ENCODE data around the gene APBA3.

Gene APBA3, protein sequence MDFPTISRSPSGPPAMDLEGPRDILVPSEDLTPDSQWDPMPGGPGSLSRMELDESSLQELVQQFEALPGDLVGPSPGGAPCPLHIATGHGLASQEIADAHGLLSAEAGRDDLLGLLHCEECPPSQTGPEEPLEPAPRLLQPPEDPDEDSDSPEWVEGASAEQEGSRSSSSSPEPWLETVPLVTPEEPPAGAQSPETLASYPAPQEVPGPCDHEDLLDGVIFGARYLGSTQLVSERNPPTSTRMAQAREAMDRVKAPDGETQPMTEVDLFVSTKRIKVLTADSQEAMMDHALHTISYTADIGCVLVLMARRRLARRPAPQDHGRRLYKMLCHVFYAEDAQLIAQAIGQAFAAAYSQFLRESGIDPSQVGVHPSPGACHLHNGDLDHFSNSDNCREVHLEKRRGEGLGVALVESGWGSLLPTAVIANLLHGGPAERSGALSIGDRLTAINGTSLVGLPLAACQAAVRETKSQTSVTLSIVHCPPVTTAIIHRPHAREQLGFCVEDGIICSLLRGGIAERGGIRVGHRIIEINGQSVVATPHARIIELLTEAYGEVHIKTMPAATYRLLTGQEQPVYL

DNA sequence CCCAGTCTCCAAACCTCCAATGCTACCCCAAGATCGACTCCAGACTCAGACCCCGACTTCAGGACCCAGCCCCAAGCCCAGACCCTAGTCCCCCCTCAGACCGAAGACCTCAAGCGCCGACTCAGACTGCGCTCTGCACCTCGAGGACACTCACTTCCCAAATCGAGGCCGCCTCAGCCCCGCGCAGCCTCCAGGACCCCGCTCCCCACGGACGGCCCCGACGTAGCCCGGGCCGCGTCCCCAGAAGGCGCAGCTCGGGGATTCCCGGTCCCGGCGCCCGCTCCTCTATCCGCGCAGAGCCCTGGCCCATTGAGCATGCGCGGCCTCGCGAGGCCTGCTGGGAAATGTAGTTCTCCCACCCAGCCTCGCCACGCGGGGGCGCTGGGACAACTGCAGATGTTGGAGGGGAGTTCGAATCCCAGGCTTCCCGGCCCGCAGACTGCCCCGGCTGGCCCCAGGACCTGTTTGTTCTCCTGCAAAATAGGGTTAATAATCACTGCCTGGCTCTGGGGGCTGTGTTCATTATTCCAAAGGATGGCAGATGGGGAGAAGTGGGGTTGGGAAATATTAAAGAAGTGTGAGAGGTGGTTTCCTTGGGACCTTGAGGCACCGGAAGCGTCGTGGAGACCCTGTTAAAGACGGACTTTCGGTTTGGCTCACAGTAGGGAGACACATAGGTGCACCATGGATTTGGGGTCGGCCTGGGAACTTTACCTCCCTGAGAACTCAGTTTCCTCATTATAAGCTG, at the start of gene APBA3:
TSS of gene APBA3 (minus strand) at position 311 of the 748 bp plus-strand sequence. CDS start 1,428 bp downstream, outside the sequence.
- TF ChIP-seq, protein P1, sequence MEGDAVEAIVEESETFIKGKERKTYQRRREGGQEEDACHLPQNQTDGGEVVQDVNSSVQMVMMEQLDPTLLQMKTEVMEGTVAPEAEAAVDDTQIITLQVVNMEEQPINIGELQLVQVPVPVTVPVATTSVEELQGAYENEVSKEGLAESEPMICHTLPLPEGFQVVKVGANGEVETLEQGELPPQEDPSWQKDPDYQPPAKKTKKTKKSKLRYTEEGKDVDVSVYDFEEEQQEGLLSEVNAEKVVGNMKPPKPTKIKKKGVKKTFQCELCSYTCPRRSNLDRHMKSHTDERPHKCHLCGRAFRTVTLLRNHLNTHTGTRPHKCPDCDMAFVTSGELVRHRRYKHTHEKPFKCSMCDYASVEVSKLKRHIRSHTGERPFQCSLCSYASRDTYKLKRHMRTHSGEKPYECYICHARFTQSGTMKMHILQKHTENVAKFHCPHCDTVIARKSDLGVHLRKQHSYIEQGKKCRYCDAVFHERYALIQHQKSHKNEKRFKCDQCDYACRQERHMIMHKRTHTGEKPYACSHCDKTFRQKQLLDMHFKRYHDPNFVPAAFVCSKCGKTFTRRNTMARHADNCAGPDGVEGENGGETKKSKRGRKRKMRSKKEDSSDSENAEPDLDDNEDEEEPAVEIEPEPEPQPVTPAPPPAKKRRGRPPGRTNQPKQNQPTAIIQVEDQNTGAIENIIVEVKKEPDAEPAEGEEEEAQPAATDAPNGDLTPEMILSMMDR (IDR thresholded peaks at IDR 0.05; ENCODE audit: insufficient read depth, low read depth, low read length, missing control alignments), result peak; percentile 71
- H3K4me3 ChIP-seq (ENCODE audit: low read length), result peak within 1 kb of the TSS; percentile 96
- DNase-seq (ENCODE audit: low read depth), result peak; percentile 89

DNA sequence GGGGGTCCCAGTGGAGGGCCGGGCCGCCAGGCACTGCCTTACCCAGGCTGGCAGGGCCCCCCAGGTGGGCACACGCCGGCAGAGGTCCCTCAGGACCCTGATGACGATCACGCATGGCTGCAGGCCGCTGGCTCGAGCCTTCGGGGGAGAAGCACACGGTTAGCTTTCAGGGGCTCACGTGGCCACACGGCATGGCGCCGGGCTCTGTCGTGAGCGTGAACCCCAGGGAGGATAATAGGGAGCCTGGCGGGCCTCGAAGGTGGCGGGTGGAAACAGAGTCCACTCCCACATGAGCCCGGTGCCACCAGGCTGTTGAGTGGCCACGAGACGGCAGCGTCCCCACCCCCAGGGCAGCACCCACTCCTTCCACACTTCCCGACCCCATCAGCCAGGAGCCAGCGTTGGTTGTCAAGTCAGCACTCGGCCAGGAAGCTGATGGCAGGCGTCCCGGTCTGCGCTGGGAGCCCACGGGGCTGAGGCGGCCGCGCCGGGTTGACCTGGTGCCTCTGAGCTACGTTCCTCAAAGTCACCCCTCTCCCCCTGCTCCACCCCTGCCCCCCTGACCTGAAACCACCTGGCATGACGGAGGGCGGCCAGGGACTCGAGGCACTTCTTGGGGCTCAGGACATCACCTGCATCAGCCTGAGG, 49.3 kb upstream of the APBA3 start:
- DNase-seq (ENCODE audit: low read depth), result no peak
- TF ChIP-seq, protein P1 (IDR thresholded peaks at IDR 0.05; ENCODE audit: insufficient read depth, low read depth, low read length, missing control alignments), result no peak

DNA sequence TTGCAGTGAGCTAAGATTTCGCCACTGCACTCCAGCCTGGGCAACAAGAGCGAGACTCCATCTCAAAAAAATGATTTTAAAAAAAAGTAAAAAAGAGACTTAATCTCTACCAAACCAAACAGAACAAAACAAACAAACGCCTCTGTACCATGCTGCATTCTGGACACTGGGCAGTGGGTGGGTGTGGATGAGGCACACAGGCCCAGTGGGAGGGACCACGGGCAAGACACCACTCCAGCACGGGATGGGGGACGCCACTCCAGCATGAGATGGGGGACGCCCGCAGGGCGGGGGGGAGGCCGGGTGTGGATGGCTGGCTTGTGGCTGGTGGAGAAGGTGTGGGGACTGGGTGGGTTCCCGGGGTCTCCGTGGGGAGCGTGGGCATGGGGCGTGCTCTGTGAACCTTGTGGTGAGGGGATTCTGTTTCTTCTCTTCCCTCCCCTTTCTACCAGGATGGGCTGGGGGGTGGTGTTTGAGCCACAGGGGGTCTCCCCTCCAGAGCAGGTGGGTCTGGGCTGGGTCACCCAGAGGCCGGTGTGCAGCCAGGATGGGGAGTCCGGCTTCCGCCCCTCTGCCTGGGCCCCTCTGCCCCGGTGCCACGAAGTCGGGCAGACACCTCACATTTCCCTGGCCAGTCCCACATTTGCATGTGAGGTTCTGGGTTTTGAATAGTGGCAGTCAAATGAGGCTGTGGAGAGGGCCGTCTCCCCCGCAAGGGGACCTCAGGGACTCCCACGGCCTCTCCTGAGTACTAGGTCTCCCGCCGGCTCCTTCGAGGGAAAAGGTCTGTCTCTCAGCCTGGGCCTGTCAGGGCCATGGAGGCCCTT, 48.6 kb upstream of the APBA3 start:
- TF ChIP-seq, protein P1 (IDR thresholded peaks at IDR 0.05; ENCODE audit: insufficient read depth, low read depth, low read length, missing control alignments), result no peak
- no peak for DNase-seq (ENCODE audit: low read depth)
- H3K4me3 ChIP-seq (ENCODE audit: low read length), result no peak overlapping the region

More for the DNA sequence above, 49.3 kb upstream of the APBA3 start:
- no peak overlapping the region for H3K4me3 ChIP-seq (ENCODE audit: low read length)

DNA sequence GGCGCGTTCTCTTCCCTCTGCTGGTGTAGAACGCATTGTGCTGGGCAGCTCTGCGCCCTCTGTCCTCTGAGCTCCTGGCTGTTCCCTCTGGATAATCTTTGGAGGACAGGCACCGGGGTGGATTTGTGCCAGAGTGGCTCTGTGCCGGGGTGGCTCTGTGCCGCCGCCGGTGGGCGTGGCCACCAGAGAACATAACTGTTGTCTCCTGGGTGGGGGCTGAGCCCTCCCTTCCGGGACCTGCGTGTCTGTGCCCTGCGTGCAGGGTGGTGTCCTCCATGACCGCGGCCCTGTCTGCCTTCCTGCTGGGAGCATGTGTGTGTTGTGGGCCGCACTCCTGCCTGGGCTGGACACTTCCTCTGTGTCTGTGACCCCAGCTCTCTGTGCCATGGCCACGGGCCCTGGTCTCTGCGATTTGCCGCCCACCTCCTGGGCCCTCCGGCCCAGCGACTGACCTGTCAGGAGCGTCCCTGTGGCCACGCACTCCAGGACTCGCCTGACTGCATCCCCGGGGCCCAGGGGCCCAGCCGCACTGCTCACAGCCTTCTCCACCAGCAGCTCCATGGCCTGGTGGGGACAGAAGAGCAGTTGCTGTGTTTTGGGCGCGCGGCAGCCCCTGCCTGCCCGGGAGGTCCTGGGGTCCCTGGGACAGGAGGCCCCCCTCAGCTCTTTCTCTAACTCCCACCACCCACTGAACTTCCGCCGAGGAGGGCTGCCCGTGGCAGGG, 47.1 kb upstream of the APBA3 start:
- DNase-seq (ENCODE audit: low read depth), result no peak
- no peak overlapping the region for H3K4me3 ChIP-seq (ENCODE audit: low read length)
- TF ChIP-seq, protein P1 (IDR thresholded peaks at IDR 0.05; ENCODE audit: insufficient read depth, low read depth, low read length, missing control alignments), result no peak

DNA sequence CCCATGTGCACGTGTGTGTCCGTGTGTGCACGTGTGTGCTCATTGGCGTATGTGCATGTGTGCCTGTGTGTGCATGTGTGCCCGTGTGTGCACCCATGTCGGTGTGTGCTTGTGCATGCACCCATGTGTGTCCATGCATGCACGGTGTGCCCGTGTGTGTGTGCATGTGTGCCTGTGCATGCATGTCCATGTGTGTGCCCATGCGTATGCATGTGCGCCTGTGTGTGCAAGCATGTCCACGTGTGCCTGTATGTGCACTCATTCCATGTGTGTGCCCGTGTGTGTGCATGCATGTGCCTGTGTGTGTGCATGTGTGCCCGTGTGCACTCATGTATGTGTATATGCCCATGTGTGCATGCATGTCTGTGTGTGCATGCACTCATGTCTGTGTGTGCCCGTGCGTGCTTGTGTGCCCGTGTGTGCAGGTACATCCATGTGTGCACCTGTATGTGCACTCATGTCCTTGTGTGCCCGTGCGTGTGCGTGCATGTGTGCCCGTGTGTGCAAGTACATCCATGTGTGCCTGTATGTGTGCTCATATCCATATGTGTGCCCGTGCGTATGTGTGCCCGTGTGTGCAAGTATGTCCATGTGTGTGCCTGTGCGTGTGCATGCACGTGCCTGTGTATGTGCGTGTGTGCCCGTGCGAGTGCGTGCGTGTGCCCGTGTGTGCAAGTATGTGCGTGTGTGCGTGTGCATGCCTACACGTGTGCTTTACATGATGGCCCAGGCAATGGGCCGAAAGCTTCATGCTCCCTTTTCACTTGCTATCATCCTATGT, 46.3 kb upstream of the APBA3 start:
- no peak overlapping the region for H3K4me3 ChIP-seq (ENCODE audit: low read length)
- no peak for DNase-seq (ENCODE audit: low read depth)
- TF ChIP-seq, protein P1 (IDR thresholded peaks at IDR 0.05; ENCODE audit: insufficient read depth, low read depth, low read length, missing control alignments), result no peak

Measured in epithelial cell of esophagus (primary cell).